ENCODE data around the gene CEACAM18. TPM values are rescaled to one million over a fixed set of nuclear protein-coding genes. Genes with fewer than 3 reads are reported as not detected.
"Not testable (repeated sequence)": the region's sequence is repeated elsewhere in the genome, so short reads cannot be mapped to it uniquely, and the experiment has no call there.

The CEACAM18 gene
- polyA plus RNA-seq, 2 of the 4 experiments (the other 2 are of a cell fraction), result not detected

- TF ChIP-seq USF2 (IDR thresholded peaks at IDR 0.05) (no peak), CTCF (IDR thresholded peaks at IDR 0.05) (no peak)
- FAIRE-seq (no peak), ATAC-seq (no peak), DNase-seq (ENCODE audit: low read depth in 1 of 2, low spot score in 1 of 2) (no peak)
- no peak overlapping the region for H3K27ac ChIP-seq
- WGBS (ENCODE audit: missing lambda C conversion rate), result 17% methylated on average over 3 of the region's 3 CpGs
- no peak overlapping the region for H3K4me2 ChIP-seq
- no peaks in the 10 kb centered on the region for H3K4me1 ChIP-seq
- POLR2A ChIA-PET, result no interaction called here
- H3K9me3 ChIP-seq, result peaks cover 6% of the 10 kb centered on the region
- CTCF ChIA-PET, result interaction anchor here (0.8 to 1.3 kb wide), 2 partner anchors 25 to 30 kb away, joined by 3 to 4 read pairs; no protein-coding TSS in a partner anchor
- H3K4me3 ChIP-seq, result no peak overlapping the region
Observed at GRCh38 chr19:51497666-51498065, 19.3 kb downstream of the CEACAM18 start.

- H3K9me3 ChIP-seq; H3K4me3 ChIP-seq; DNase-seq (ENCODE audit: low read depth in 1 of 2, low spot score in 1 of 2); H3K4me1 ChIP-seq; H3K4me2 ChIP-seq; POLR2A ChIA-PET; ATAC-seq; FAIRE-seq; CTCF ChIA-PET; H3K27ac ChIP-seq: not testable (repeated sequence)
- WGBS (ENCODE audit: missing lambda C conversion rate), result 6% methylated on average over 6 of the region's 8 CpGs
Observed at GRCh38 chr19:51500931-51501330, 22.6 kb downstream of the CEACAM18 start.

GRCh38 chr19:51501594-51502263, 23.4 kb downstream of the CEACAM18 start, which contains the start of gene SIGLEC12:
Gene SIGLEC12, minus strand, starts transcription at chr19:51501800. Its CDS starts 67 bp downstream, at chr19:51501733.
- DNase-seq (ENCODE audit: low read depth in 1 of 2, low spot score in 1 of 2), result no peak
- Histone ChIP-seq H3K9me3 (peaks cover 6% of the 10 kb centered on the region), H3K27ac (no peak within 1 kb of the TSS), H3K4me2 (no peak within 1 kb of the TSS), H3K4me1 (no peaks in the 10 kb centered on the region), H3K4me3 (no peak within 1 kb of the TSS)
- POLR2A ChIA-PET, result no interaction called here
- no peak for TF ChIP-seq RCOR1 (IDR thresholded peaks at IDR 0.05; ENCODE audit: low read depth, low read length)
- no peak for TF ChIP-seq PBX3 (IDR thresholded peaks at IDR 0.05)
- FAIRE-seq, result no peak
- CTCF ChIA-PET, result interaction anchor here (2.4 kb wide), 1 partner anchor 13 kb away, joined by 14 read pairs; no protein-coding TSS in a partner anchor
- ATAC-seq, result no peak
- WGBS (ENCODE audit: missing lambda C conversion rate), result 27% methylated on average over 12 of the region's 12 CpGs

GRCh38 chr19:51503286-51503817, 25.0 kb downstream of the CEACAM18 start:
- DNase-seq (ENCODE audit: low read depth in 1 of 2, low spot score in 1 of 2), result no peak
- ATAC-seq, result no peak
- WGBS (ENCODE audit: missing lambda C conversion rate), result 12% methylated on average over 5 of the region's 5 CpGs
- Histone ChIP-seq H3K4me1 (no peaks in the 10 kb centered on the region), H3K4me2 (no peak overlapping the region), H3K4me3 (no peak overlapping the region), H3K9me3 (peaks cover 6% of the 10 kb centered on the region), H3K27ac (no peak overlapping the region)
- TF ChIP-seq NPAS2 (CRISPR knock-in tag; IDR thresholded peaks at IDR 0.05; ENCODE audit: borderline replicate concordance) (no peak), HOXA7 (CRISPR knock-in tag; IDR thresholded peaks at IDR 0.05) (no peak), CEBPB (IDR thresholded peaks at IDR 0.05) (no peak), CHD4 (IDR thresholded peaks at IDR 0.05; ENCODE audit: borderline replicate concordance) (no peak), ESRRA (IDR thresholded peaks at IDR 0.05; ENCODE audit: borderline replicate concordance, low read length) (no peak), HOXB13 (CRISPR knock-in tag; IDR thresholded peaks at IDR 0.05; ENCODE audit: low read depth) (no peak), PHF8 (IDR thresholded peaks at IDR 0.05; ENCODE audit: borderline replicate concordance, low read depth) (no peak), FOSL2 (IDR thresholded peaks at IDR 0.05) (no peak), FOSL2 (CRISPR knock-in tag; IDR thresholded peaks at IDR 0.05) (no peak), USF2 (IDR thresholded peaks at IDR 0.05) (no peak)
- ChIA-PET POLR2A (no interaction called here), CTCF (interaction anchor here (2.0 to 2.4 kb wide), 2 partner anchors 12 to 82 kb away, joined by 6 to 14 read pairs; no protein-coding TSS in a partner anchor)
- no peak for FAIRE-seq
